Left lobe of liver (tissue), 2 donors: ENCODE measurements around the gene ZBTB34. TPM values are rescaled to one million over a fixed set of nuclear protein-coding genes. Genes with fewer than 3 reads are reported as not detected.

ENCODE experiments used
- ATAC-seq: fragments of 200-7000 bp; cut with Tn5 transposase; one replicate; pipeline ENCODE4 v1.9.1; 2020; ENCODE audit warnings: mild to moderate bottlenecking, moderate library complexity
- DNase-seq: peaks from one replicate; pipeline ENCODE4 v3.0.0-alpha.2; 2020; ENCODE audit warnings: low spot score
- total RNA-seq: library from RNA; stranded (reverse); gene quantifications from one replicate; pipeline ENCODE4 v1.2.1, GENCODE V29; 2021
- donor health status: DM: no; HTN: no; CAD: no; lungs with moderate emphysema.
- donor health status: DM: no; HTN: yes; CAD: no.

Gene ZBTB34
- total RNA-seq, 1 donor from 2014 or later = 2.7 TPM

DNA sequence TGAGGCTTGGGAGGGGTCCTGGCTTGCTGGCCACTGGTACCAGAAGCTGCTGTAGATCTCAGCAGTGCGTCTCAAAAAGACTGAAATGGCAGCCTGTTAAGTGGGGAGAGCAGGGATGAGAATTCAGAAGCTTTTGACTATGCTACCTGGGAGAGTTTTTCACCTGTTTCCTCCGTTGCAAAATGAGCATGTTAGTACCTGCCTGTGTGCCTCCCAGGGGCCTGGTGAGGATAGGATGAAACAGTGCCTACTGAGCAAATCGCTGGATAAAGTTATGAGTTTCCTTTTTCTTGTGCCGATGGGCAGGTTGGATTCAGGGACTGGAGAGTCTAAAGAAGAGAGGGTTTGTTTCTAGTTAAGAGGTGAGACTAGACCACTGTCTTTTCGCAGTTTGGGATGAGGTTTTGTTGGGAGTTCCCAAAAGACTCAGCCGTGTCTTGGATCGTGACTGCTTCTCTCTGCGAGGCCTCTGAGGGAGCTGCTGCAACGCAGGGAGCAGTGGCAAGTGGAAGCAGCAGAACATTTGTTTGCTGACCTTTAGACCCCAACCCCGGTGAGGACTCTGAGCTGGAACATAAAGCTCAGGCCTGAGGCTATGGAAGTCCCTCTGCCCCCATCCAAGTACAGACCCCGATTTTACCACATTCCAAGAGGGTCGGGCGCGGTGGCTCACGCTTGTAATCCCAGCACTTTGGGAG, 55.6 kb downstream of the ZBTB34 start:
- DNase-seq (no peak), ATAC-seq (no peak)

DNA sequence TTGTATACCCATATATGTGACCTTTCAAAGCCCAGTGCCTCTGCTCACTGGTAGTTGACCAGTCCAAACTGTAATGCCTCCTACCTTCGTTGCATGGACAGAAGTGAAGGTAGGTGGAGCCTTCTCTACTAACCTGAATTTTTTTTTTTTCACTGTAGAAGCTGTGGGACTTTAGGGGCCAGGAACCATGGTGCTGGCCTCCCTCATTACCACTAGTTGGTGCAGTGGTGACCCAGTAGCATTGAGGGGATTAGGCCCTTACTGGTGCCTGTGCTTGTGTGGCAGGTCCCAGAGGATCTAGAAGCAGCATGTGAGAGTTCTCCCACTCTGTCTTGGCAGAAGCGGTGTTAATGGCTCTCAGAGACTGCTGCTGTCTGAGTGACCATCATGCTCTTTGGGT, 56.5 kb downstream of the ZBTB34 start:
- ATAC-seq (no peak), DNase-seq (no peak)

DNA sequence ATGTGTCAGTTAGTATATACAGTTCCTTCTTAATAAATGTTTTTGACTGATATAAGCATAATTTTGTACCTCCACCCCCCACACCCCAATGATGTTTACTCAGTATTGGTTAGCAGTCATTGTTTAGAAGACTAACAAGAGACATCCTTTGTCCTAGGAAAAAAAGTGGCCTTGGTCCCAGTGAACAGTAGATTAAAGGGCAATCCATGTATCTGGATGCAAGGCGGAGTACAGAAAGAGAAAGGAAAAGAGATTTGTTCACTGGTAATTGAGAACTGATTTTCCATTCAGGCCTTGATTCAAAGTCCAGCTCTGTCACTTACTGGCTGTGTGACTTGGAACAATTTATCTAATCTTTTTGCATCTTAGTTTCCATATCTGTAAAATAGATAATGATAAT, 58.8 kb downstream of the ZBTB34 start:
- no peak for DNase-seq

DNA sequence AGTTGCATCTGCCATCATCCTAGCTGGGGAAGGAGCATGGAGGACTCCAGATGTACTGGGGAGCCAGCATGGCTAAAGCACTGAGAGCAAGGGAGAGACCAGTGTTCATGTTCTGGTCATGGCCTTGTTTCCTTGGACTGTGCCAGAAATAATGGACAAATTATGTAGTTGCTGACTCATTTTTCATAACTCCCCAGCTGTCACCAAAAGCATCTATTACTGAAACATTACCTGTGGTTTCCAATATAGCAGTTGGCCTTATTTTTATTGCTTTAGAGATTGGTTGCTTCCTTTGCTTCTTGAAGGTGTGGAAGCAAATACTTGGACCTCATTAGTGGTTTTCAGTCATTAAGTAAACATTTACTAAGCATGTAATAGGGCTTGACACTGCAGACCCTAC, 65.4 kb downstream of the ZBTB34 start:
- ATAC-seq (no peak), DNase-seq (no peak)

More for the DNA sequence above, 58.8 kb downstream of the ZBTB34 start:
- ATAC-seq = no peak

DNA sequence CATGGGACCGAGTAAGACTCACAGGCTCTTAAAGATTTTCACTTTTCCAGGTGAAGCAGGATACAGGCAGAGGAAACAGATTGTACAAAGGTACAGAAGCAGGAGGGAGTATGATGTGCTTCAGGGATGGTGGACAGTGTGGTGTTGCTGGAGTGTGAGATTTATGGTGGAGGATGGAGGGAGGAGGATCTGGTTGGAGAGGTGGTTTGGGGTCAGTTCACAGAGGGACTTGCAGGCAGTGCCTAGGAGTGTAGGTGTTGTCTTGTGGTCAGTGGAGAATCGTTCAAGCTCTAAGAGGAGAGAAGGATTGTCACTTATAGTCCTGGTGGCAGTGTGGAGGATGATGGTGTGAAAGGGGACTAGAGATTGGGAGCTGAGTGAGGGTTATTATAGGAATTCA, 65.9 kb downstream of the ZBTB34 start:
- no peak for ATAC-seq
- no peak for DNase-seq

DNA sequence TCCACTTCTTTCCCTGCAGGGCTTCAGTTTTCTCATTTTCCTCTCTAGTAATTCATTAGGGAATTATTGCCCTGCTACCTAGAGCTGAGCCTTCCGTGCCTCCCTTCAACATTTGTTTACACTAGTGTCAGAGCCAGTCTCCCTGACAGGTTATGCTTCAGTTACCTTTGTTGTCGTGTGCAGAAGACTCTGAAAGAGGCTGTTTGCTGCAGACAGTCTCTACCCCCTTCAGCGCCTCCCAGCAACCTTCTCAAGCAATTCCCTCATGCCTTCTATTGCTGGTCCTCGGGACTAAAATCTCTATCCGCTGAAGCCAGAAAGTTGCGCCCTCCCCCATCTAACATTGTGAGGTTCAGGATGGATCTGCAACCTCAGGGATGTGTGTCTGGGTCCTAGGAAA, 67.0 kb downstream of the ZBTB34 start:
- no peak for DNase-seq
- no peak for ATAC-seq

DNA sequence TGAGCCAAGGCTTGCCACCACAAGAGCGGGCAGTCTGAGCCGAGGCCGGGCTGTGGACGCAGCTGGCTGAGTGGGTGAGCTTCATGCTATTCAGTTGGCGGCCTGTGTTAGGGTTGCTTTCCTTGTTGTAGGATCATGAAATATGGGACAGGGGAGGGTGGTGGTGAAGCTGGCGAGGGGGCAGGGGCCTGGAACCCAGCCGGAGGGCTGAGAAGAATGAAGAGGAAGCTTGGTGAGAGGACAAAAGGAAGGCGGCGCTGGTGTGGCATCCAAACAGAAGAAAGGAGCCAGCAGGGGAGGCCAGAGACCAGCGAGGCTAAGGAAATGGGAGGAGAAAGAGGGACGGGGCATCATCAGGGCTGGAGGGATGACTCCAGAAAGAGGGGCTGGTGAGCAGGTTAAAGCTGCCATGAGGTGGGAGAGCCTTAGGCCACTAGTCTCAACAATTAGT, 72.5 kb downstream of the ZBTB34 start:
- DNase-seq = no peak
- ATAC-seq = no peak

DNA sequence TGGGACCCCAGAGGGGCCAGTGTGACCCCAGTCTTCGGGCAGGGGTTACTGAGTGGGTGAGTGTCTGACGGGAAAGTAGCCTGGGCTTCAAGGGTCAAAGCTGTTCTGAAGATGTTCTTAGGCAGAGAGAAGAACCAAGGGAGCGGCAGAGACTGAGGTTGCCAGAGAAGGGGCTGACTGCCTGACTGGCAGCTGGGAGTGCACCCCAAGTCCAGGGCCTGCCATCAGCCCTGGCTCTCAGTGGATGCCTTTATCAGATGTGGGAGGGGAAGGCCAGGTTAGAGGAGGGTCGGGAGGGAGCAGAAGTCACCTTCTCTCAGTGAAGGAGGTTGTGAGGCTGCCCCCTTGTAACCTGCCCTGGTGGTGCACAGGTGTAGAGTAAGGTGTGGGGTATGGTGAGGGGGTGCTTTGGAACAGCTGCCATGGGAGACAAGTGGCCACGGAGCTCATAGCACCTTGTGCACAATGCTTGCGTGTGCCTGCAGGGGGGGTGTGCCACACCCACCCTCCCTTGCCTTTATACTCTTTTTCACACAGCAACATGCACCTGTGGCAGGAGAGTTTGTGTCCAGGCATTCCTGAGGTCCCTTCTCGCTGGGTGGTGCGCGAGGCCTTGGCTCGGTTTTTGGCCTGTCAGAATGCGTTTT, 73.0 kb downstream of the ZBTB34 start:
- no peak for DNase-seq
- no peak for ATAC-seq

DNA sequence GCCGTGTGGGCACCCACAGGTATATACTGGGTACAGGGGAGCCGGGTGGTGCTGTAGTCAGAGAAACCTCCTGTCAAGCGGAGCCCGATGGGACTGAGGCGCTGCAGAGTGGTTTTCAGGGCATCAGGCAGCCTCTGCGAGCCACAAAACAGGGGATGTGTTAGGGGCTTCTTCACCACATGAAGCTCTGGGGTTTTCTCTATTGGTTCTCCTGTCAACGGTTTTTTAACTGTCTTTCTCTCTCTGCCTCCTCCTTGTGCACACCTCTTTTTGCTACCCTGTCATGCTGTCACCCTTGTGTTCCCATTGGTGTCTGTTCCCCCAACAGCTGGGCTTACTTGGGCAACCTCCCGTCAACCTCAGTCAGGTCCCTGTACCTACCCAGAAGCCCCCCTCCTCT, 74.0 kb downstream of the ZBTB34 start:
- ATAC-seq (no peak), DNase-seq (no peak)

Other genes with a start within 250 kb of the ZBTB34 start
- gene LMX1B, start 246.7 kb upstream of the ZBTB34 start, total RNA-seq = not detected
- gene ZBTB43, start 55.6 kb upstream of the ZBTB34 start, total RNA-seq = 8.2 TPM
- gene RALGPS1, start 54.1 kb downstream of the ZBTB34 start, total RNA-seq = 3.2 TPM